ENCODE results near the gene LRBA.
"Not testable (repeated sequence)": the region's sequence is repeated elsewhere in the genome, so short reads cannot be mapped to it uniquely, and the experiment has no call there.

Gene LRBA

GRCh38 chr4:150569384-150569987 is 445.6 kb downstream of the LRBA start:
- no peak overlapping the region for H3K4me2 ChIP-seq (ENCODE audit: low read length)
- H3K4me3 ChIP-seq (ENCODE audit: low read depth, low read length, poor library complexity, severe bottlenecking): no peak overlapping the region
- H3K9me3 ChIP-seq (ENCODE audit: low read length): no peaks in the 10 kb centered on the region
- no peak for TF ChIP-seq CTCF (IDR thresholded peaks at IDR 0.05; ENCODE audit: low read length)
- TF ChIP-seq EZH2 (IDR thresholded peaks at IDR 0.05; ENCODE audit: borderline replicate concordance, low read length): no peak
- H3K27ac ChIP-seq (ENCODE audit: low read depth, low read length, poor library complexity, severe bottlenecking): no peak overlapping the region
- H2AFZ ChIP-seq (ENCODE audit: low read length): no peak overlapping the region
- H3K9me2 ChIP-seq (ENCODE audit: low read depth, low read length): no peaks in the 10 kb centered on the region
- peaks cover 20% of the 10 kb centered on the region for H3K4me1 ChIP-seq (ENCODE audit: insufficient read depth, low read length, severe bottlenecking)
- no peaks in the 10 kb centered on the region; the same call in 1 of the 2 replicates for H3K36me3 ChIP-seq (ENCODE audit: insufficient read depth, low read length)
- no peaks in the 10 kb centered on the region for H4K20me1 ChIP-seq (ENCODE audit: insufficient read depth, low read length)
- no peak overlapping the region for H3K9ac ChIP-seq (ENCODE audit: low read length)
- no peaks in the 10 kb centered on the region for H3F3A ChIP-seq (ENCODE audit: insufficient read depth, low read length)
- H3K27me3 ChIP-seq (ENCODE audit: insufficient read depth, low read length): no peaks in the 10 kb centered on the region
- H3K79me2 ChIP-seq (ENCODE audit: insufficient read depth, low read length): no peaks in the 10 kb centered on the region

GRCh38 chr4:150567070-150567469 is 448.0 kb downstream of the LRBA start:
- TF ChIP-seq CTCF (IDR thresholded peaks at IDR 0.05; ENCODE audit: low read length) (no peak), EZH2 (IDR thresholded peaks at IDR 0.05; ENCODE audit: borderline replicate concordance, low read length) (no peak)
- Histone ChIP-seq H3K4me3 (ENCODE audit: low read depth, low read length, poor library complexity, severe bottlenecking) (no peak overlapping the region), H3K27ac (ENCODE audit: low read depth, low read length, poor library complexity, severe bottlenecking) (no peak overlapping the region), H3K4me2 (ENCODE audit: low read length) (no peak overlapping the region), H3K4me1 (ENCODE audit: insufficient read depth, low read length, severe bottlenecking) (peaks cover 2% of the 10 kb centered on the region), H2AFZ (ENCODE audit: low read length) (no peak overlapping the region), H4K20me1 (ENCODE audit: insufficient read depth, low read length) (no peaks in the 10 kb centered on the region), H3F3A (ENCODE audit: insufficient read depth, low read length) (no peaks in the 10 kb centered on the region), H3K36me3 (ENCODE audit: insufficient read depth, low read length) (no peaks in the 10 kb centered on the region; the same call in 1 of the 2 replicates), H3K9ac (ENCODE audit: low read length) (no peak overlapping the region), H3K27me3 (ENCODE audit: insufficient read depth, low read length) (no peaks in the 10 kb centered on the region), H3K9me3 (ENCODE audit: low read length) (no peaks in the 10 kb centered on the region), H3K9me2 (ENCODE audit: low read depth, low read length) (no peaks in the 10 kb centered on the region), H3K79me2 (ENCODE audit: insufficient read depth, low read length) (no peaks in the 10 kb centered on the region)

- H3K9me3 ChIP-seq (ENCODE audit: low read length); H3K36me3 ChIP-seq (ENCODE audit: insufficient read depth, low read length); H3K4me3 ChIP-seq (ENCODE audit: low read depth, low read length, poor library complexity, severe bottlenecking); H4K20me1 ChIP-seq (ENCODE audit: insufficient read depth, low read length); H3K27ac ChIP-seq (ENCODE audit: low read depth, low read length, poor library complexity, severe bottlenecking); H3F3A ChIP-seq (ENCODE audit: insufficient read depth, low read length); H3K4me2 ChIP-seq (ENCODE audit: low read length); H3K4me1 ChIP-seq (ENCODE audit: insufficient read depth, low read length, severe bottlenecking); H3K27me3 ChIP-seq (ENCODE audit: insufficient read depth, low read length); H3K9ac ChIP-seq (ENCODE audit: low read length); H3K79me2 ChIP-seq (ENCODE audit: insufficient read depth, low read length); H2AFZ ChIP-seq (ENCODE audit: low read length); H3K9me2 ChIP-seq (ENCODE audit: low read depth, low read length): not testable (repeated sequence)
Measured at GRCh38 chr4:150564967-150565366, 450.1 kb downstream of the LRBA start.

GRCh38 chr4:150562751-150563150 is 452.3 kb downstream of the LRBA start:
- Histone ChIP-seq H3K9me3 (ENCODE audit: low read length) (no peaks in the 10 kb centered on the region), H3F3A (ENCODE audit: insufficient read depth, low read length) (no peaks in the 10 kb centered on the region)
- TF ChIP-seq EZH2 (IDR thresholded peaks at IDR 0.05; ENCODE audit: borderline replicate concordance, low read length) (no peak), CTCF (IDR thresholded peaks at IDR 0.05; ENCODE audit: low read length) (no peak)

More at GRCh38 chr4:150562751-150563150, 452.3 kb downstream of the LRBA start:
- Histone ChIP-seq H3K79me2 (ENCODE audit: insufficient read depth, low read length) (no peaks in the 10 kb centered on the region), H3K9ac (ENCODE audit: low read length) (no peak overlapping the region), H3K4me1 (ENCODE audit: insufficient read depth, low read length, severe bottlenecking) (no peaks in the 10 kb centered on the region), H3K36me3 (ENCODE audit: insufficient read depth, low read length) (no peaks in the 10 kb centered on the region; the same call in 1 of the 2 replicates), H3K27ac (ENCODE audit: low read depth, low read length, poor library complexity, severe bottlenecking) (no peak overlapping the region), H4K20me1 (ENCODE audit: insufficient read depth, low read length) (no peaks in the 10 kb centered on the region), H3K4me3 (ENCODE audit: low read depth, low read length, poor library complexity, severe bottlenecking) (no peak overlapping the region), H3K9me2 (ENCODE audit: low read depth, low read length) (no peaks in the 10 kb centered on the region), H3K4me2 (ENCODE audit: low read length) (no peak overlapping the region), H3K27me3 (ENCODE audit: insufficient read depth, low read length) (no peaks in the 10 kb centered on the region), H2AFZ (ENCODE audit: low read length) (no peak overlapping the region)

All from OCI-LY1 (cell line).